OCI-LY7 (cell line): ENCODE data around the gene ACOT6. TPM values are rescaled to one million over a fixed set of nuclear protein-coding genes. Genes with fewer than 3 reads are reported as not detected.
A peak's percentile ranks its signal among the peaks of the same experiment; 100 is the strongest.

Experiments used
- BruUV-seq: library from RNA; stranded (reverse); fragments of 400-500 nt; replicated peaks from 2 replicates; lab custom pipeline; 2021; lab: Mats Ljungman, UMichigan
- CTCF ChIA-PET: fragments of 300-600 bp; sonication (Branson Sonifier 250); formaldehyde crosslinking; loops from one replicate; lab custom pipeline; 2022; ENCODE audit warnings: antibody characterized with exemption; ENCODE audit not compliant: unreplicated experiment; lab: Charles Lee
- POLR2A ChIA-PET: fragments of 300-600 bp; sonication (Branson Sonifier 250); formaldehyde crosslinking; loops from one replicate; lab custom pipeline; 2022; ENCODE audit warnings: antibody characterized with exemption; lab: Charles Lee
- DNase-seq: peaks from one replicate; pipeline ENCODE4 v3.0.0-alpha.2; 2015; ENCODE audit warnings: low spot score
- H2AFZ ChIP-seq: fragments of 200-600 bp; sonication (generic), shearing (Covaris generic); 2 replicates; pipeline ENCODE4 v1.6.1; 2014; ENCODE audit warnings: mild to moderate bottlenecking, antibody characterized with exemption, low read length, moderate library complexity
- H3K27ac ChIP-seq: fragments of 200-600 bp; sonication (generic); 2 replicates; pipeline ENCODE4 v1.5.1; 2014; ENCODE audit warnings: mixed run types, low read depth, mild to moderate bottlenecking, moderate library complexity, low read length, inconsistent platforms; ENCODE audit not compliant: poor library complexity, severe bottlenecking
- H3K36me3 ChIP-seq: fragments of 200-600 bp; sonication (generic); 2 replicates; pipeline ENCODE4 v1.6.1; 2014; ENCODE audit warnings: mild to moderate bottlenecking, antibody characterized with exemption, low read length, moderate library complexity, mixed read lengths; ENCODE audit not compliant: insufficient read depth
- H3K4me1 ChIP-seq: fragments of 200-600 bp; sonication (generic); 2 replicates; pipeline ENCODE4 v1.5.1; 2014; ENCODE audit warnings: mild to moderate bottlenecking, low read length; ENCODE audit not compliant: insufficient read depth, poor library complexity, severe bottlenecking
- H3K4me2 ChIP-seq: fragments of 200-600 bp; sonication (generic); 2 replicates; pipeline ENCODE4 v1.6.1; 2014; ENCODE audit warnings: mild to moderate bottlenecking, low read length
- H3K4me3 ChIP-seq: fragments of 200-600 bp; sonication (generic); 2 replicates; pipeline ENCODE4 v1.5.1; 2014; ENCODE audit warnings: mild to moderate bottlenecking, low read depth, low read length; ENCODE audit not compliant: poor library complexity, severe bottlenecking
- H3K79me2 ChIP-seq: fragments of 200-600 bp; sonication (generic); 2 replicates; pipeline ENCODE4 v1.6.1; 2016; ENCODE audit warnings: low read depth, mild to moderate bottlenecking, low read length, moderate library complexity, mixed read lengths; ENCODE audit not compliant: insufficient read depth
- H3K9me2 ChIP-seq: fragments of 200-600 bp; sonication (generic); 2 replicates; pipeline ENCODE4 v1.6.1; 2016; ENCODE audit warnings: mild to moderate bottlenecking, low read length, mixed read lengths; ENCODE audit not compliant: insufficient read depth
- H3K9me3 ChIP-seq: fragments of 200-600 bp; sonication (generic); 2 replicates; pipeline ENCODE4 v1.6.1; 2014; ENCODE audit warnings: mild to moderate bottlenecking, mixed run types, low read length, mixed read lengths
- H4K20me1 ChIP-seq: fragments of 200-600 bp; sonication (generic); 2 replicates; pipeline ENCODE4 v1.6.1; 2014; ENCODE audit warnings: mild to moderate bottlenecking, antibody characterized with exemption, low read length, moderate library complexity, mixed read lengths; ENCODE audit not compliant: insufficient read depth
- CTCF ChIP-seq: fragments of 200-600 bp; sonication (generic); conservative IDR thresholded peaks from 2 replicates; pipeline ENCODE4 v1.5.1; 2014; ENCODE audit warnings: mild to moderate bottlenecking, antibody characterized with exemption, low read length, moderate library complexity, mixed read lengths
- EZH2phosphoT487 ChIP-seq: fragments of 200-600 bp; sonication (generic); IDR thresholded peaks from 2 replicates; pipeline ENCODE4 v1.6.1; 2018; ENCODE audit warnings: low read depth, borderline replicate concordance, mild to moderate bottlenecking, mixed run types, antibody characterized with exemption, low read length, moderate library complexity, mixed read lengths
- intact Hi-C: fragments of 100-400 bp; cut with micrococcal nuclease; formaldehyde crosslinking; loops from one replicate; pipeline ENCODE4 v1.10.0; 2022; ENCODE audit not compliant: unreplicated experiment
- total RNA-seq, 2 experiments: library from RNA; depleted of rRNA in 1 of 2; stranded (reverse); fragments of >200 nt in 1 of 2; shearing (Covaris generic) in 1 of 2; gene quantifications; 2 replicates each; pipeline ENCODE4 v1.2.3, GENCODE V29; 2014 to 2022

Gene ACOT6
- total RNA-seq, 2 experiments from 2014 or later, result not detected

GRCh38 chr14:73640796-73641365, 28.6 kb downstream of the ACOT6 start:
- DNase-seq, result no peak
- no TSS peak for BruUV-seq
- Histone ChIP-seq H4K20me1 (no peaks in the 10 kb centered on the region), H3K9me3 (no peaks in the 10 kb centered on the region), H3K4me3 (no peak overlapping the region), H3K27ac (no peak overlapping the region), H3K4me1 (peaks cover 12% of the 10 kb centered on the region), H3K9me2 (no peaks in the 10 kb centered on the region), H3K4me2 (no peak overlapping the region), H2AFZ (no peak overlapping the region), H3K79me2 (no peaks in the 10 kb centered on the region), H3K36me3 (no peaks in the 10 kb centered on the region)
- ChIA-PET POLR2A (no interaction called here), CTCF (no interaction called here)
- TF ChIP-seq CTCF, result no peak
- no peak for TF ChIP-seq EZH2phosphoT487
- intact Hi-C loops, result no loop called here

GRCh38 chr14:73644531-73645247, 32.4 kb downstream of the ACOT6 start, which contains the start of gene DNAL1:
DNAL1 (plus strand) TSS chr14:73644986; CDS start chr14:73645040, 54 bp downstream.
- H3K79me2 ChIP-seq, result no peaks in the 10 kb centered on the region
- no peak within 1 kb of the TSS for H3K27ac ChIP-seq
- TSS peak; percentile 100 for BruUV-seq
- H3K4me2 ChIP-seq, result peak within 1 kb of the TSS; percentile 80
- POLR2A ChIA-PET, result interaction anchor here (0.6 to 1.8 kb wide), 4 partner anchors 10 to 168 kb away, joined by 3 to 4 read pairs (median 3); partner anchors contain the start of gene ACOT2
- no peaks in the 10 kb centered on the region for H3K36me3 ChIP-seq
- H3K4me1 ChIP-seq, result peaks cover 13% of the 10 kb centered on the region
- peak within 1 kb of the TSS; percentile 75 for H3K4me3 ChIP-seq
- TF ChIP-seq EZH2phosphoT487 (no peak), CTCF (no peak)
- H3K9me3 ChIP-seq, result no peaks in the 10 kb centered on the region
- H2AFZ ChIP-seq, result peak within 1 kb of the TSS; percentile 94
- DNase-seq, result peak; percentile 93
- no peaks in the 10 kb centered on the region for H4K20me1 ChIP-seq
- intact Hi-C loops, result loop anchor here (2.0 kb wide), 1 partner anchor 68 kb away; no protein-coding TSS in a partner anchor
- CTCF ChIA-PET, result no interaction called here
- H3K9me2 ChIP-seq, result no peaks in the 10 kb centered on the region
